AG10803 (cell line): ENCODE data around the gene BET1.

Experiments used
- DNase-seq: peaks from one replicate; pipeline ENCODE4 v3.0.0; 2010; ENCODE audit warnings: low read depth
- H3K4me3 ChIP-seq: 2 replicates; pipeline ENCODE4 v1.5.1; 2011; ENCODE audit warnings: mild to moderate bottlenecking, low read length, control low read depth
- CTCF ChIP-seq: conservative IDR thresholded peaks from 2 replicates; pipeline ENCODE4 v1.5.1; 2011; ENCODE audit warnings: mild to moderate bottlenecking, low read length, control low read depth, inconsistent platforms

Gene BET1

GRCh38 chr7:93997868-93998267 lies 6.3 kb downstream of the BET1 start:
- no peak for TF ChIP-seq CTCF
- no peak for DNase-seq
- H3K4me3 ChIP-seq: no peak overlapping the region

- no peak overlapping the region for H3K4me3 ChIP-seq
- TF ChIP-seq CTCF: no peak
- DNase-seq: no peak
Observed at GRCh38 chr7:93992421-93993110, 11.6 kb downstream of the BET1 start.

GRCh38 chr7:93987297-93987696 lies 16.9 kb downstream of the BET1 start:
- TF ChIP-seq CTCF: no peak
- no peak overlapping the region for H3K4me3 ChIP-seq
- no peak for DNase-seq

GRCh38 chr7:93985101-93985500 lies 19.1 kb downstream of the BET1 start:
- no peak overlapping the region for H3K4me3 ChIP-seq
- no peak for DNase-seq
- TF ChIP-seq CTCF: no peak

- no peak overlapping the region for H3K4me3 ChIP-seq
- no peak for DNase-seq
- TF ChIP-seq CTCF: no peak
Observed at GRCh38 chr7:93984024-93984423, 20.1 kb downstream of the BET1 start.

- no peak for TF ChIP-seq CTCF
- no peak for DNase-seq
- H3K4me3 ChIP-seq: no peak overlapping the region
Observed at GRCh38 chr7:93981480-93981874, 22.7 kb downstream of the BET1 start.

- TF ChIP-seq CTCF: no peak
- no peak for DNase-seq
- no peak overlapping the region for H3K4me3 ChIP-seq
Observed at GRCh38 chr7:93980744-93981479, 23.2 kb downstream of the BET1 start.
